ENCODE data around the gene GREB1. TPM values are rescaled to one million over a fixed set of nuclear protein-coding genes. Genes with fewer than 3 reads are reported as not detected.

The GREB1 gene
- polyA plus RNA-seq, 5 donors: 10.0 to 18.5 (median 13.2) TPM

- no peak for DNase-seq
Measured at GRCh38 chr2:11630855-11631254, 97.0 kb downstream of the GREB1 start.

- no peak for DNase-seq
Measured at GRCh38 chr2:11631462-11631861, 97.6 kb downstream of the GREB1 start.

- DNase-seq: no peak
Measured at GRCh38 chr2:11633923-11634478, 100.2 kb downstream of the GREB1 start.

- no peak for DNase-seq
Measured at GRCh38 chr2:11634584-11634983, 100.7 kb downstream of the GREB1 start.

- no peak for DNase-seq
Measured at GRCh38 chr2:11635141-11635540, 101.3 kb downstream of the GREB1 start.

- no peak for DNase-seq
Measured at GRCh38 chr2:11636593-11637295, 102.9 kb downstream of the GREB1 start.

- DNase-seq: no peak
Measured at GRCh38 chr2:11637546-11637945, 103.7 kb downstream of the GREB1 start.

- DNase-seq: no peak
Measured at GRCh38 chr2:11639503-11639902, 105.7 kb downstream of the GREB1 start.

- DNase-seq: no peak
Measured at GRCh38 chr2:11640132-11640531, 106.3 kb downstream of the GREB1 start.

GRCh38 chr2:11642972-11643371, 109.1 kb downstream of the GREB1 start:
- DNase-seq: no peak

GRCh38 chr2:11644293-11644692, 110.4 kb downstream of the GREB1 start:
- DNase-seq: no peak

GRCh38 chr2:11646530-11646929, 112.7 kb downstream of the GREB1 start:
- DNase-seq: no peak

GRCh38 chr2:11647834-11648600, 114.2 kb downstream of the GREB1 start:
- DNase-seq: no peak

- DNase-seq: no peak
Measured at GRCh38 chr2:11649093-11649492, 115.2 kb downstream of the GREB1 start.

GRCh38 chr2:11651856-11652548, 118.2 kb downstream of the GREB1 start:
- no peak for DNase-seq

GRCh38 chr2:11652553-11652952, 118.7 kb downstream of the GREB1 start:
- DNase-seq: no peak

- no peak for DNase-seq
Measured at GRCh38 chr2:11655495-11655894, 121.7 kb downstream of the GREB1 start.

GRCh38 chr2:11656252-11656651, 122.4 kb downstream of the GREB1 start:
- DNase-seq: no peak

- DNase-seq: no peak
Measured at GRCh38 chr2:11656671-11657101, 122.8 kb downstream of the GREB1 start.

GRCh38 chr2:11657195-11657594, 123.3 kb downstream of the GREB1 start:
- DNase-seq: no peak

GRCh38 chr2:11657646-11658045, 123.8 kb downstream of the GREB1 start:
- DNase-seq: no peak
